ENCODE data around the gene SNCB. TPM values are rescaled to one million over a fixed set of nuclear protein-coding genes. Genes with fewer than 3 reads are reported as not detected.
"Not testable (repeated sequence)": the region's sequence is repeated elsewhere in the genome, so short reads cannot be mapped to it uniquely, and the experiment has no call there.

SNCB gene
- total RNA-seq, 1 donor from 2014 or later, result not detected

GRCh38 chr5:176603091-176603490 is 27.2 kb downstream of the SNCB start:
- DNase-seq (ENCODE audit: low read depth), result no peak
- no peak for TF ChIP-seq CTCF (IDR thresholded peaks at IDR 0.05; ENCODE audit: insufficient read depth, low read length, severe bottlenecking)
- FAIRE-seq, result peak; percentile 18

GRCh38 chr5:176601901-176602482 is 28.3 kb downstream of the SNCB start:
- Histone ChIP-seq H3K4me3 (ENCODE audit: low read depth, low read length) (no peak overlapping the region), H3K27me3 (ENCODE audit: control insufficient read depth, insufficient read depth, low read length) (no peaks in the 10 kb centered on the region), H3K36me3 (ENCODE audit: control insufficient read depth, insufficient read depth, low read length) (no peaks in the 10 kb centered on the region)
- FAIRE-seq (no peak), DNase-seq (ENCODE audit: low read depth) (no peak)
- TF ChIP-seq CTCF (IDR thresholded peaks at IDR 0.05; ENCODE audit: insufficient read depth, low read length, severe bottlenecking), result no peak

More at GRCh38 chr5:176603091-176603490, 27.2 kb downstream of the SNCB start:
- no peaks in the 10 kb centered on the region for H3K36me3 ChIP-seq (ENCODE audit: control insufficient read depth, insufficient read depth, low read length)
- H3K27me3 ChIP-seq (ENCODE audit: control insufficient read depth, insufficient read depth, low read length), result no peaks in the 10 kb centered on the region
- H3K4me3 ChIP-seq (ENCODE audit: low read depth, low read length), result no peak overlapping the region

GRCh38 chr5:176599749-176600430 is 30.4 kb downstream of the SNCB start:
- not testable (repeated sequence) for H3K27me3 ChIP-seq (ENCODE audit: control insufficient read depth, insufficient read depth, low read length); H3K4me3 ChIP-seq (ENCODE audit: low read depth, low read length); H3K36me3 ChIP-seq (ENCODE audit: control insufficient read depth, insufficient read depth, low read length); DNase-seq (ENCODE audit: low read depth); FAIRE-seq

GRCh38 chr5:176597417-176598389 is 32.6 kb downstream of the SNCB start:
- no peak for TF ChIP-seq CTCF (IDR thresholded peaks at IDR 0.05; ENCODE audit: insufficient read depth, low read length, severe bottlenecking)
- Histone ChIP-seq H3K4me3 (ENCODE audit: low read depth, low read length) (no peak overlapping the region), H3K36me3 (ENCODE audit: control insufficient read depth, insufficient read depth, low read length) (no peaks in the 10 kb centered on the region), H3K27me3 (ENCODE audit: control insufficient read depth, insufficient read depth, low read length) (no peaks in the 10 kb centered on the region)
- DNase-seq (ENCODE audit: low read depth) (no peak), FAIRE-seq (no peak)

GRCh38 chr5:176596689-176597416 is 33.5 kb downstream of the SNCB start:
- Histone ChIP-seq H3K27me3 (ENCODE audit: control insufficient read depth, insufficient read depth, low read length) (no peaks in the 10 kb centered on the region), H3K36me3 (ENCODE audit: control insufficient read depth, insufficient read depth, low read length) (no peaks in the 10 kb centered on the region), H3K4me3 (ENCODE audit: low read depth, low read length) (peak overlapping the region; percentile 35)
- DNase-seq (ENCODE audit: low read depth), result peak; percentile 39
- no peak for FAIRE-seq
- peak; percentile 28 for TF ChIP-seq CTCF (IDR thresholded peaks at IDR 0.05; ENCODE audit: insufficient read depth, low read length, severe bottlenecking)
